K562 (cell line): ENCODE results near the gene HSD17B2. TPM values are rescaled to one million over a fixed set of nuclear protein-coding genes. Genes with fewer than 3 reads are reported as not detected.

Experiments used
- ATAC-seq: fragments of 200-7000 bp; cut with Tn5 transposase; 3 replicates; pipeline ENCODE4 v1.9.1; 2020; ENCODE audit warnings: moderate library complexity
- BruUV-seq: library from RNA; stranded (reverse); fragments of 400-500 nt; replicated peaks from 2 replicates; lab custom pipeline; 2021; lab: Mats Ljungman, UMichigan
- CTCF ChIA-PET: fragments of 300-600 bp; formaldehyde crosslinking; extraction: SDS; loops from one replicate; lab custom pipeline; 2021; ENCODE audit warnings: low intra/inter-chr PET ratio; lab: Yijun Ruan, JAX
- POLR2A ChIA-PET: fragments of 300-600, 350-650 bp; sonication (Branson Sonifier 250); formaldehyde crosslinking; extraction: SDS; loops from one replicate; lab custom pipeline; 2021; ENCODE audit warnings: antibody characterized with exemption, inconsistent platforms; lab: Yijun Ruan, JAX
- DNase-seq, 4 experiments: peaks; one replicate each; pipeline versions ENCODE4 v3.0.0 to v3.0.0-alpha.2; 2011 to 2018; ENCODE audit warnings: low spot score in 3 of 4, mixed read lengths in 3 of 4; ENCODE audit errors: extremely low read depth in 1 of 4
- FAIRE-seq: peaks from 2 replicates; lab custom pipeline; 2011; peaks lifted over from hg19 to GRCh38; lab: Jason Lieb, UNC
- H2AFZ ChIP-seq: 2 replicates; pipeline ENCODE4 v1.6.0; 2011; ENCODE audit warnings: low read depth, low read length, control low read depth, inconsistent platforms
- H3K27ac ChIP-seq: fragments of 200-600 bp; 3 replicates; pipeline ENCODE4 v1.8.0; 2011; ENCODE audit warnings: low read depth, mild to moderate bottlenecking, control low read depth, inconsistent platforms, low read length, moderate library complexity, mixed read lengths; ENCODE audit errors: extremely low read depth
- H3K27me3 ChIP-seq, 2 experiments: fragments of 300-600 bp in 1 of 2; 2 replicates in 1 of 2; 3 replicates in 1 of 2; pipeline versions ENCODE4 v1.6.0 to v1.8.0; 2011; ENCODE audit warnings: inconsistent platforms in 2 of 2, low read length in 2 of 2, mild to moderate bottlenecking in 1 of 2, mixed read lengths in 1 of 2, moderate library complexity in 1 of 2; ENCODE audit not compliant: control insufficient read depth in 2 of 2, insufficient read depth in 2 of 2
- H3K36me3 ChIP-seq: fragments of 300-600 bp; 3 replicates; pipeline ENCODE4 v1.8.0; 2011; ENCODE audit warnings: mild to moderate bottlenecking, low read length, inconsistent platforms; ENCODE audit not compliant: control insufficient read depth, insufficient read depth
- H3K4me1 ChIP-seq, 2 experiments: fragments of 200-600 bp in 1 of 2; replicated peaks in 1 of 2; 2 replicates in 1 of 2; 3 replicates in 1 of 2; pipeline versions ENCODE4 v1.5.1 to v1.8.0; 2011; ENCODE audit warnings: inconsistent platforms in 2 of 2, low read length in 2 of 2, mild to moderate bottlenecking in 1 of 2, mixed read lengths in 1 of 2, moderate library complexity in 1 of 2; ENCODE audit not compliant: control insufficient read depth in 2 of 2, insufficient read depth in 2 of 2
- H3K4me2 ChIP-seq: 2 replicates; pipeline ENCODE4 v1.6.1; 2011; ENCODE audit warnings: low read length, control low read depth, inconsistent platforms, mixed read lengths; ENCODE audit not compliant: insufficient read depth
- H3K4me3 ChIP-seq: fragments of 200-600 bp; sonication (generic), shearing (Covaris generic); 2 replicates; pipeline ENCODE4 v1.5.1; 2016; ENCODE audit warnings: control low read depth, inconsistent platforms
- H3K79me2 ChIP-seq: fragments of 200-600 bp; 3 replicates; pipeline ENCODE4 v1.8.0; 2011; ENCODE audit warnings: low read length, inconsistent platforms; ENCODE audit not compliant: control insufficient read depth, insufficient read depth
- H3K9ac ChIP-seq, 2 experiments: 2 replicates each; pipeline versions ENCODE4 v1.6.0 to v1.6.1; 2011; ENCODE audit warnings: low read depth in 2 of 2, low read length in 2 of 2, control low read depth in 1 of 2, inconsistent platforms in 1 of 2, mild to moderate bottlenecking in 1 of 2, mixed read lengths in 1 of 2; ENCODE audit not compliant: insufficient read depth in 1 of 2
- H3K9me1 ChIP-seq: one replicate; pipeline ENCODE4 v1.6.0; 2011; ENCODE audit warnings: inconsistent platforms, mild to moderate bottlenecking, low read length, moderate library complexity; ENCODE audit not compliant: control insufficient read depth, insufficient read depth
- H3K9me3 ChIP-seq: replicated peaks from 2 replicates; pipeline ENCODE4 v1.5.1; 2011; ENCODE audit warnings: low read depth, low read length, inconsistent platforms; ENCODE audit not compliant: control insufficient read depth, insufficient read depth
- H4K20me1 ChIP-seq: replicated peaks from 2 replicates; pipeline ENCODE4 v1.6.1; 2011; ENCODE audit warnings: low read length, inconsistent platforms, mixed read lengths; ENCODE audit not compliant: control insufficient read depth, insufficient read depth
- GTF2B ChIP-seq: IDR thresholded peaks from 2 replicates; pipeline ENCODE4 v1.6.1; 2011; ENCODE audit not compliant: insufficient read length; ENCODE audit errors: extremely low read depth
- NR3C1 ChIP-seq: sonication (generic); formaldehyde crosslinking; IDR thresholded peaks from 2 replicates; pipeline ENCODE4 v1.8.1; 2022; ENCODE audit warnings: missing genetic modification reagents
- TCF3 ChIP-seq: sonication (generic); formaldehyde crosslinking; IDR thresholded peaks from 2 replicates; pipeline ENCODE4 v1.4.0; 2020; ENCODE audit warnings: mild to moderate bottlenecking, missing genetic modification reagents
- WGBS: fragments of 100-300 bp; shearing (Covaris generic); methylation state at CpG from one replicate; pipeline ENCODE4 v1.1.6; 2016; ENCODE audit warnings: low coverage, mixed read lengths; ENCODE audit not compliant: insufficient coverage; ENCODE audit errors: missing lambda C conversion rate; 5-methylcytosine and 5-hydroxymethylcytosine counted together
- in situ Hi-C: fragments of 300-500 bp; cut with MboI; formaldehyde crosslinking; loops from 4 replicates; pipeline ENCODE4 v1.15.0; 2018; ENCODE audit warnings: inconsistent platforms, mixed read lengths
- intact Hi-C: fragments of 100-400 bp; cut with micrococcal nuclease; formaldehyde crosslinking; loops from 2 replicates; pipeline ENCODE4 v1.14.2; 2022
- polyA plus RNA-seq, 8 experiments: library from polyadenylated mRNA; depleted of rRNA in 4 of 8; stranded (reverse) in 5 of 8; unstranded in 3 of 8; fragments of >200 nt; fragmentation: Nextera tagmentation in 2 of 8; fragmentation: Illumina TruSeq in 1 of 8; extraction: Ambion mirVana in 2 of 8; extraction: Trizol in 1 of 8; gene quantifications; 2 replicates each; pipeline versions ENCODE4 v1.2.1 to v1.2.3, GENCODE V29; 2011 to 2014; ENCODE audit warnings: inconsistent platforms in 1 of 8, missing spikeins in 1 of 8
- total RNA-seq, 7 experiments: library from RNA; depleted of rRNA in 6 of 7; stranded (reverse); fragments of >200 nt in 6 of 7; fragmentation: Illumina TruSeq in 2 of 7; extraction: Trizol in 2 of 7; gene quantifications; 2 replicates each; pipeline versions ENCODE4 v1.2.1 to v1.2.3, GENCODE V29; 2011 to 2021; ENCODE audit warnings: low replicate concordance in 1 of 7
- TF ChIP-seq, protein P1 (sequence below): sonication (generic); formaldehyde crosslinking; IDR thresholded peaks from 2 replicates; pipeline ENCODE4 v1.8.0; 2022; ENCODE audit warnings: mild to moderate bottlenecking, missing genetic modification reagents, borderline replicate concordance
- TF ChIP-seq, protein P2 (sequence below): fragments of 200-600 bp; sonication (generic); IDR thresholded peaks from one replicate; pipeline ENCODE4 v1.6.1; 2012; ENCODE audit warnings: mild to moderate bottlenecking, low read depth, low read length, inconsistent platforms

The HSD17B2 gene
- total and polyA plus RNA-seq, 9 of the 15 experiments (the other 6 are each of a cell fraction or from before 2014, with no cell fraction given), result not detected

GRCh38 chr16:82041542-82041941 lies 6.5 kb downstream of the HSD17B2 start:
- WGBS, result 0% methylated on average over 4 of the region's 4 CpGs
- no TSS peak for BruUV-seq
- no peaks in the 10 kb centered on the region for H3K79me2 ChIP-seq
- in situ Hi-C loops (no loop called here), intact Hi-C loops (no loop called here)
- no peaks in the 10 kb centered on the region for H3K4me1 ChIP-seq
- no peaks in the 10 kb centered on the region for H3K36me3 ChIP-seq
- H3K4me3 ChIP-seq, result no peak overlapping the region
- FAIRE-seq (no peak), DNase-seq (no peak), ATAC-seq (no peak)
- H3K27me3 ChIP-seq, result peaks cover 0 to 13% of the 10 kb centered on the region in 2 experiments; a peak in 1 of 5 replicates
- no peaks in the 10 kb centered on the region for H4K20me1 ChIP-seq
- CTCF ChIA-PET, result no interaction called here
- no peak overlapping the region for H3K27ac ChIP-seq
- H3K9ac ChIP-seq, result no peak overlapping the region
- POLR2A ChIA-PET, result interaction anchor here (0.6 kb wide), 2 partner anchors 610 to 740 kb away, joined by 3 to 4 read pairs; no protein-coding TSS in a partner anchor
- H3K9me1 ChIP-seq, result no peaks in the 10 kb centered on the region
- no peaks in the 10 kb centered on the region for H3K9me3 ChIP-seq
- H2AFZ ChIP-seq, result no peak overlapping the region
- no peak overlapping the region for H3K4me2 ChIP-seq
- no peak for TF ChIP-seq TCF3 (CRISPR knock-in tag)
- TF ChIP-seq GTF2B, result no peak
- TF ChIP-seq, protein P1, sequence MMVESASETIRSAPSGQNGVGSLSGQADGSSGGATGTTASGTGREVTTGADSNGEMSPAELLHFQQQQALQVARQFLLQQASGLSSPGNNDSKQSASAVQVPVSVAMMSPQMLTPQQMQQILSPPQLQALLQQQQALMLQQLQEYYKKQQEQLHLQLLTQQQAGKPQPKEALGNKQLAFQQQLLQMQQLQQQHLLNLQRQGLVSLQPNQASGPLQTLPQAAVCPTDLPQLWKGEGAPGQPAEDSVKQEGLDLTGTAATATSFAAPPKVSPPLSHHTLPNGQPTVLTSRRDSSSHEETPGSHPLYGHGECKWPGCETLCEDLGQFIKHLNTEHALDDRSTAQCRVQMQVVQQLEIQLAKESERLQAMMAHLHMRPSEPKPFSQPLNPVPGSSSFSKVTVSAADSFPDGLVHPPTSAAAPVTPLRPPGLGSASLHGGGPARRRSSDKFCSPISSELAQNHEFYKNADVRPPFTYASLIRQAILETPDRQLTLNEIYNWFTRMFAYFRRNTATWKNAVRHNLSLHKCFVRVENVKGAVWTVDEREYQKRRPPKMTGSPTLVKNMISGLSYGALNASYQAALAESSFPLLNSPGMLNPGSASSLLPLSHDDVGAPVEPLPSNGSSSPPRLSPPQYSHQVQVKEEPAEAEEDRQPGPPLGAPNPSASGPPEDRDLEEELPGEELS (CRISPR knock-in tag), result no peak
- TF ChIP-seq, protein P2, sequence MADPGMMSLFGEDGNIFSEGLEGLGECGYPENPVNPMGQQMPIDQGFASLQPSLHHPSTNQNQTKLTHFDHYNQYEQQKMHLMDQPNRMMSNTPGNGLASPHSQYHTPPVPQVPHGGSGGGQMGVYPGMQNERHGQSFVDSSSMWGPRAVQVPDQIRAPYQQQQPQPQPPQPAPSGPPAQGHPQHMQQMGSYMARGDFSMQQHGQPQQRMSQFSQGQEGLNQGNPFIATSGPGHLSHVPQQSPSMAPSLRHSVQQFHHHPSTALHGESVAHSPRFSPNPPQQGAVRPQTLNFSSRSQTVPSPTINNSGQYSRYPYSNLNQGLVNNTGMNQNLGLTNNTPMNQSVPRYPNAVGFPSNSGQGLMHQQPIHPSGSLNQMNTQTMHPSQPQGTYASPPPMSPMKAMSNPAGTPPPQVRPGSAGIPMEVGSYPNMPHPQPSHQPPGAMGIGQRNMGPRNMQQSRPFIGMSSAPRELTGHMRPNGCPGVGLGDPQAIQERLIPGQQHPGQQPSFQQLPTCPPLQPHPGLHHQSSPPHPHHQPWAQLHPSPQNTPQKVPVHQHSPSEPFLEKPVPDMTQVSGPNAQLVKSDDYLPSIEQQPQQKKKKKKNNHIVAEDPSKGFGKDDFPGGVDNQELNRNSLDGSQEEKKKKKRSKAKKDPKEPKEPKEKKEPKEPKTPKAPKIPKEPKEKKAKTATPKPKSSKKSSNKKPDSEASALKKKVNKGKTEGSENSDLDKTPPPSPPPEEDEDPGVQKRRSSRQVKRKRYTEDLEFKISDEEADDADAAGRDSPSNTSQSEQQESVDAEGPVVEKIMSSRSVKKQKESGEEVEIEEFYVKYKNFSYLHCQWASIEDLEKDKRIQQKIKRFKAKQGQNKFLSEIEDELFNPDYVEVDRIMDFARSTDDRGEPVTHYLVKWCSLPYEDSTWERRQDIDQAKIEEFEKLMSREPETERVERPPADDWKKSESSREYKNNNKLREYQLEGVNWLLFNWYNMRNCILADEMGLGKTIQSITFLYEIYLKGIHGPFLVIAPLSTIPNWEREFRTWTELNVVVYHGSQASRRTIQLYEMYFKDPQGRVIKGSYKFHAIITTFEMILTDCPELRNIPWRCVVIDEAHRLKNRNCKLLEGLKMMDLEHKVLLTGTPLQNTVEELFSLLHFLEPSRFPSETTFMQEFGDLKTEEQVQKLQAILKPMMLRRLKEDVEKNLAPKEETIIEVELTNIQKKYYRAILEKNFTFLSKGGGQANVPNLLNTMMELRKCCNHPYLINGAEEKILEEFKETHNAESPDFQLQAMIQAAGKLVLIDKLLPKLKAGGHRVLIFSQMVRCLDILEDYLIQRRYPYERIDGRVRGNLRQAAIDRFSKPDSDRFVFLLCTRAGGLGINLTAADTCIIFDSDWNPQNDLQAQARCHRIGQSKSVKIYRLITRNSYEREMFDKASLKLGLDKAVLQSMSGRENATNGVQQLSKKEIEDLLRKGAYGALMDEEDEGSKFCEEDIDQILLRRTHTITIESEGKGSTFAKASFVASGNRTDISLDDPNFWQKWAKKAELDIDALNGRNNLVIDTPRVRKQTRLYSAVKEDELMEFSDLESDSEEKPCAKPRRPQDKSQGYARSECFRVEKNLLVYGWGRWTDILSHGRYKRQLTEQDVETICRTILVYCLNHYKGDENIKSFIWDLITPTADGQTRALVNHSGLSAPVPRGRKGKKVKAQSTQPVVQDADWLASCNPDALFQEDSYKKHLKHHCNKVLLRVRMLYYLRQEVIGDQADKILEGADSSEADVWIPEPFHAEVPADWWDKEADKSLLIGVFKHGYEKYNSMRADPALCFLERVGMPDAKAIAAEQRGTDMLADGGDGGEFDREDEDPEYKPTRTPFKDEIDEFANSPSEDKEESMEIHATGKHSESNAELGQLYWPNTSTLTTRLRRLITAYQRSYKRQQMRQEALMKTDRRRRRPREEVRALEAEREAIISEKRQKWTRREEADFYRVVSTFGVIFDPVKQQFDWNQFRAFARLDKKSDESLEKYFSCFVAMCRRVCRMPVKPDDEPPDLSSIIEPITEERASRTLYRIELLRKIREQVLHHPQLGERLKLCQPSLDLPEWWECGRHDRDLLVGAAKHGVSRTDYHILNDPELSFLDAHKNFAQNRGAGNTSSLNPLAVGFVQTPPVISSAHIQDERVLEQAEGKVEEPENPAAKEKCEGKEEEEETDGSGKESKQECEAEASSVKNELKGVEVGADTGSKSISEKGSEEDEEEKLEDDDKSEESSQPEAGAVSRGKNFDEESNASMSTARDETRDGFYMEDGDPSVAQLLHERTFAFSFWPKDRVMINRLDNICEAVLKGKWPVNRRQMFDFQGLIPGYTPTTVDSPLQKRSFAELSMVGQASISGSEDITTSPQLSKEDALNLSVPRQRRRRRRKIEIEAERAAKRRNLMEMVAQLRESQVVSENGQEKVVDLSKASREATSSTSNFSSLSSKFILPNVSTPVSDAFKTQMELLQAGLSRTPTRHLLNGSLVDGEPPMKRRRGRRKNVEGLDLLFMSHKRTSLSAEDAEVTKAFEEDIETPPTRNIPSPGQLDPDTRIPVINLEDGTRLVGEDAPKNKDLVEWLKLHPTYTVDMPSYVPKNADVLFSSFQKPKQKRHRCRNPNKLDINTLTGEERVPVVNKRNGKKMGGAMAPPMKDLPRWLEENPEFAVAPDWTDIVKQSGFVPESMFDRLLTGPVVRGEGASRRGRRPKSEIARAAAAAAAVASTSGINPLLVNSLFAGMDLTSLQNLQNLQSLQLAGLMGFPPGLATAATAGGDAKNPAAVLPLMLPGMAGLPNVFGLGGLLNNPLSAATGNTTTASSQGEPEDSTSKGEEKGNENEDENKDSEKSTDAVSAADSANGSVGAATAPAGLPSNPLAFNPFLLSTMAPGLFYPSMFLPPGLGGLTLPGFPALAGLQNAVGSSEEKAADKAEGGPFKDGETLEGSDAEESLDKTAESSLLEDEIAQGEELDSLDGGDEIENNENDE, result no peak
- no peak for TF ChIP-seq NR3C1 (CRISPR knock-in tag)
